Measurements from ENCODE around the gene TMEM59L. TPM values are rescaled to one million over a fixed set of nuclear protein-coding genes. Genes with fewer than 3 reads are reported as not detected.

TMEM59L gene
- total and polyA plus RNA-seq, 9 of the 15 experiments (the other 6 are each of a cell fraction or from before 2014, with no cell fraction given): 0.37 TPM; not detected in 8

DNA sequence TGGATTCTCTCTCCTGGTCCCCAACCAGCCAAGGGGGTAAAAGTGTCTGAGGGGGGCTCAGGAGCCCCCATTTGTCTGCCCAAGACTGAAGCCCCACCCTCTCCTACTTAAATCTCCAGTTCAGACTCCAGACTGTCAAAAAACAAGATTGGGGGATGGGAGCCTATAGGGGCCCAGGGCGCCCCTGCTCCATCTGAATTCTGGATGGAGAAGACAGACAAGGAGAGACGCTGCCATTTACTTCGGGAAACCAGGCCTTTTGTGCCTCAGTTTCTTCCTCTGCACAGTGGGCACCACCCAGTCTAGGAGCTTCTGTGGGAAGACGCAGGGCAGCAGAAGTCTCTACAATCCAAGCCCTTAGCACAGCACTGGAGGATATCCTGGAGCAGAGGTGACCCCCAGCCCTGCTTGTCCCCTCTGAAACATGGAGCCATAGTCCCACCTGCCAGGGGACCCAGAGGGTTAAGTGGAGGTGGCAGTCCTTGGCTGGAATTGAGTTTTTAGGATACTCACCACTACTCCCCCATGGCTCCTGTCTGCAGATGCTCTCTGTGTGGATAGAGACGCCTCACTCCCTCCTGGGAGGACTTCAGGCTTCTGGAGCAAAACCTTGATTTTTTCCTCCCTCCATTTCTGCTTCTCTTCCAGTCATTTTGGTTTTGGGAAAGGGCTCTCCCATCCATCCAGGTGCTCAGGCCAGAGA is 4.4 kb upstream of the TMEM59L start (continued):
- TF ChIP-seq, protein P1, sequence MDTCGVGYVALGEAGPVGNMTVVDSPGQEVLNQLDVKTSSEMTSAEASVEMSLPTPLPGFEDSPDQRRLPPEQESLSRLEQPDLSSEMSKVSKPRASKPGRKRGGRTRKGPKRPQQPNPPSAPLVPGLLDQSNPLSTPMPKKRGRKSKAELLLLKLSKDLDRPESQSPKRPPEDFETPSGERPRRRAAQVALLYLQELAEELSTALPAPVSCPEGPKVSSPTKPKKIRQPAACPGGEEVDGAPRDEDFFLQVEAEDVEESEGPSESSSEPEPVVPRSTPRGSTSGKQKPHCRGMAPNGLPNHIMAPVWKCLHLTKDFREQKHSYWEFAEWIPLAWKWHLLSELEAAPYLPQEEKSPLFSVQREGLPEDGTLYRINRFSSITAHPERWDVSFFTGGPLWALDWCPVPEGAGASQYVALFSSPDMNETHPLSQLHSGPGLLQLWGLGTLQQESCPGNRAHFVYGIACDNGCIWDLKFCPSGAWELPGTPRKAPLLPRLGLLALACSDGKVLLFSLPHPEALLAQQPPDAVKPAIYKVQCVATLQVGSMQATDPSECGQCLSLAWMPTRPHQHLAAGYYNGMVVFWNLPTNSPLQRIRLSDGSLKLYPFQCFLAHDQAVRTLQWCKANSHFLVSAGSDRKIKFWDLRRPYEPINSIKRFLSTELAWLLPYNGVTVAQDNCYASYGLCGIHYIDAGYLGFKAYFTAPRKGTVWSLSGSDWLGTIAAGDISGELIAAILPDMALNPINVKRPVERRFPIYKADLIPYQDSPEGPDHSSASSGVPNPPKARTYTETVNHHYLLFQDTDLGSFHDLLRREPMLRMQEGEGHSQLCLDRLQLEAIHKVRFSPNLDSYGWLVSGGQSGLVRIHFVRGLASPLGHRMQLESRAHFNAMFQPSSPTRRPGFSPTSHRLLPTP (IDR thresholded peaks at IDR 0.05; ENCODE audit: borderline replicate concordance, extremely low read depth, insufficient read length): no peak
- TF ChIP-seq NCOR1 (IDR thresholded peaks at IDR 0.05) (no peak), SAFB (IDR thresholded peaks at IDR 0.05; ENCODE audit: borderline replicate concordance, low read depth, low read length) (no peak), GATA2 (CRISPR knock-in tag; IDR thresholded peaks at IDR 0.05) (no peak), SNIP1 (IDR thresholded peaks at IDR 0.05; ENCODE audit: low read depth) (no peak)
- TF ChIP-seq, protein P2, sequence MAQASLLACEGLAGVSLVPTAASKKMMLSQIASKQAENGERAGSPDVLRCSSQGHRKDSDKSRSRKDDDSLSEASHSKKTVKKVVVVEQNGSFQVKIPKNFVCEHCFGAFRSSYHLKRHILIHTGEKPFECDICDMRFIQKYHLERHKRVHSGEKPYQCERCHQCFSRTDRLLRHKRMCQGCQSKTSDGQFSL (CRISPR knock-in tag; IDR thresholded peaks at IDR 0.05): no peak
- TF ChIP-seq, protein P2 (tag; IDR thresholded peaks at IDR 0.05): no peak
